Sigmoid colon (tissue), 7 donors: ENCODE measurements around the gene PER3. TPM values are rescaled to one million over a fixed set of nuclear protein-coding genes. Genes with fewer than 3 reads are reported as not detected.

Experiments
- DNase-seq: peaks from one replicate; pipeline ENCODE4 v3.0.0-alpha.2; 2019
- H3K27ac ChIP-seq, 4 donors: fragments of 200-600 bp; sonication (generic); one replicate each; pipeline ENCODE4 v1.5.1; 2016 to 2019; ENCODE audit warnings: mild to moderate bottlenecking in 1 of 4
- H3K27me3 ChIP-seq, 3 donors: fragments of 200-600 bp; sonication (generic); one replicate each; pipeline ENCODE4 v1.5.1; 2019; ENCODE audit warnings: mild to moderate bottlenecking in 1 of 3
- H3K36me3 ChIP-seq, 4 donors: fragments of 200-600 bp; sonication (generic); one replicate each; pipeline ENCODE4 v1.5.1; 2016 to 2019
- H3K4me1 ChIP-seq, 4 donors: fragments of 200-600 bp; sonication (generic); one replicate each; pipeline ENCODE4 v1.5.1; 2017 to 2019
- H3K4me3 ChIP-seq, 4 donors: fragments of 200-600 bp; sonication (generic); one replicate each; pipeline ENCODE4 v1.5.1; 2017 to 2019; ENCODE audit warnings: mild to moderate bottlenecking in 2 of 4, moderate library complexity in 1 of 4
- H3K9me3 ChIP-seq, 4 donors: fragments of 200-600 bp in 3 of 4; sonication (generic) in 3 of 4; one replicate each; pipeline versions ENCODE4 v1.5.1 to v1.6.1; 2013 to 2019
- EP300 ChIP-seq, 4 donors: sonication (generic); formaldehyde crosslinking; IDR thresholded peaks; one replicate each; pipeline ENCODE4 v1.6.1; 2017; ENCODE audit warnings: antibody characterized with exemption in 4 of 4
- POLR2A ChIP-seq, 2 donors: fragments of 450-650 bp; IDR thresholded peaks; one replicate each; pipeline ENCODE4 v1.6.1; 2016; ENCODE audit warnings: antibody characterized with exemption in 2 of 2, mild to moderate bottlenecking in 2 of 2, moderate library complexity in 2 of 2
- POLR2AphosphoS5 ChIP-seq, 4 donors: sonication (generic); formaldehyde crosslinking; IDR thresholded peaks; one replicate each; pipeline ENCODE4 v1.6.1; 2017; ENCODE audit warnings: antibody characterized with exemption in 4 of 4
- WGBS, 2 donors: extraction: QIAGEN DNeasy Blood & Tissue Kit; methylation state at CpG; one replicate each; pipeline ENCODE4 v1.1.7; 2013; 5-methylcytosine and 5-hydroxymethylcytosine counted together
- intact Hi-C: fragments of 100-400 bp; cut with DNase I; formaldehyde crosslinking; loops from one replicate; pipeline ENCODE4 v1.15.1; 2023
- polyA plus RNA-seq, 3 donors: library from polyadenylated mRNA; stranded (reverse); fragments of 200-250 nt; gene quantifications; one replicate each; pipeline ENCODE4 v1.2.3, GENCODE V29; 2013
- total RNA-seq, 4 donors: library from RNA; depleted of rRNA; stranded (reverse); fragments of >200 nt; gene quantifications; one replicate each; pipeline ENCODE4 v1.1.0, GENCODE V29; 2016
- TF ChIP-seq, protein P1 (sequence below), 4 experiments: fragments of 450-650 bp in 3 of 4; fragments of 200-600 bp in 1 of 4; IDR thresholded peaks; one replicate each; pipeline ENCODE4 v1.5.1; 2016 to 2019; ENCODE audit warnings: antibody characterized with exemption in 4 of 4, mild to moderate bottlenecking in 3 of 4, moderate library complexity in 2 of 4
- donor health status: healthy with polysubstance abuse.
- donor health status: Bipolar disorder and iron deficiency.
- donor health status: healthy.

The PER3 gene
- total RNA-seq: 10 to 100 TPM; 36.1 to 57.1 (median 44.9) TPM
- 1 to 10 TPM; 2.1 to 5.4 (median 5.3) TPM for polyA plus RNA-seq

DNA sequence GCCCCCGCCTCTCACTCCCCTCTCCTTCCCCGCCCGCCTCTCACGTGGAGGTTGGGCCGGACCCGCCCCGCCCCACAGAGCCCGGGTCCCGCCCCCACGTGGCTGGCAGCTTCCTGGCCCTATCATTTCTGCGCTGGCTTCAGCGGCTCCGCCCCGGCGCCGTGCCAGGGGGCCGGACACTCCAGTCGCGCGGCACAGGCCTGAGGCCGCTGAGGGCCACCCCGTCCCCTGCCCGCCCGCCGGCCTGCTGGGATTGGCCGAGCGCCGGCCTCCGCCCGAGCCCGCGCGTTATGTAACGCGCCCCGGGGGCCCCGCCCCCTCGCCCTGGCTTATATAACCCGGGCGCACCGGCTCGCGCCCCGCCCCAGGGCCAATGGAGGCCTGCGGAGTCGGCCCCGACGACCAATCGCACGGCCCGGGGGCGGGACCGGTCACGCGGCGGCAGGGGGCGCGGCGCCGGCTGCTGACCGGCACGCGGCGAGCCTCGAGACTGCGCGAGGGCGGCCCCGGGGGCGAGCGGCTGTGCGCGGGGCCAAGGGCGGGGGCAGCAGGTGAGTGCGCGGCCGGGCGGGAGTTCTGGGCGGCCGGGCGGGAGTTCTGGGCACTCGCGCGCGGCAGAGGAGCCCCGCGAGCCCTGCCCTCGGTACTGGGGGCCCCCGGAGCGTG is at the start of gene PER3:
PER3 (plus strand) TSS at position 466 of the 666 bp plus-strand sequence. CDS start 587 bp downstream, outside the sequence.
- WGBS, 2 donors: 2 to 3% methylated on average over 90 of the region's 90 CpGs
- peaks cover 0 to 55% (median 49%) of the 10 kb centered on the region in 4 donors for H3K4me1 ChIP-seq

GRCh38 chr1:7738044-7738443 is 46.0 kb upstream of the PER3 start:
- 92 to 93% methylated on average over 6 of the region's 6 CpGs for WGBS, 2 donors
- Histone ChIP-seq H3K27ac (no peak overlapping the region), H3K9me3 (no peaks in the 10 kb centered on the region), H3K4me1 (no peaks in the 10 kb centered on the region), H3K4me3 (no peak overlapping the region), H3K36me3 (peaks cover 0 to 20% (median 2%) of the 10 kb centered on the region in 4 donors), H3K27me3 (no peaks in the 10 kb centered on the region)
- intact Hi-C loops: no loop called here
- no peak for TF ChIP-seq EP300 (IDR thresholded peaks at IDR 0.05)
- no peak for TF ChIP-seq POLR2A (IDR thresholded peaks at IDR 0.05)
- no peak for TF ChIP-seq POLR2AphosphoS5 (IDR thresholded peaks at IDR 0.05)
- TF ChIP-seq, protein P1, sequence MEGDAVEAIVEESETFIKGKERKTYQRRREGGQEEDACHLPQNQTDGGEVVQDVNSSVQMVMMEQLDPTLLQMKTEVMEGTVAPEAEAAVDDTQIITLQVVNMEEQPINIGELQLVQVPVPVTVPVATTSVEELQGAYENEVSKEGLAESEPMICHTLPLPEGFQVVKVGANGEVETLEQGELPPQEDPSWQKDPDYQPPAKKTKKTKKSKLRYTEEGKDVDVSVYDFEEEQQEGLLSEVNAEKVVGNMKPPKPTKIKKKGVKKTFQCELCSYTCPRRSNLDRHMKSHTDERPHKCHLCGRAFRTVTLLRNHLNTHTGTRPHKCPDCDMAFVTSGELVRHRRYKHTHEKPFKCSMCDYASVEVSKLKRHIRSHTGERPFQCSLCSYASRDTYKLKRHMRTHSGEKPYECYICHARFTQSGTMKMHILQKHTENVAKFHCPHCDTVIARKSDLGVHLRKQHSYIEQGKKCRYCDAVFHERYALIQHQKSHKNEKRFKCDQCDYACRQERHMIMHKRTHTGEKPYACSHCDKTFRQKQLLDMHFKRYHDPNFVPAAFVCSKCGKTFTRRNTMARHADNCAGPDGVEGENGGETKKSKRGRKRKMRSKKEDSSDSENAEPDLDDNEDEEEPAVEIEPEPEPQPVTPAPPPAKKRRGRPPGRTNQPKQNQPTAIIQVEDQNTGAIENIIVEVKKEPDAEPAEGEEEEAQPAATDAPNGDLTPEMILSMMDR (IDR thresholded peaks at IDR 0.05): no peak
- DNase-seq: no peak

More for the DNA sequence above, at the start of gene PER3:
- Histone ChIP-seq H3K4me3 (peak within 1 kb of the TSS; percentile 57 to 91 (median 70)), H3K9me3 (no peaks in the 10 kb centered on the region), H3K27me3 (no peaks in the 10 kb centered on the region), H3K27ac (peak within 1 kb of the TSS; percentile 94 to 99 (median 96)), H3K36me3 (peaks cover 0 to 59% (median 7%) of the 10 kb centered on the region in 4 donors)
- TF ChIP-seq POLR2AphosphoS5 (IDR thresholded peaks at IDR 0.05) (peak in 3 of 4 donors; percentile 63 to 71 (median 70)), POLR2A (IDR thresholded peaks at IDR 0.05) (peak in 1 of 2 donors; percentile 18), EP300 (IDR thresholded peaks at IDR 0.05) (peak in 1 of 4 donors; percentile 53)
- TF ChIP-seq, protein P1 (IDR thresholded peaks at IDR 0.05): no peak
- intact Hi-C loops: loop anchor here (1.0 kb wide), 1 partner anchor 13 kb away; the partner anchor contains the start of gene VAMP3
- DNase-seq: peak; percentile 99

DNA sequence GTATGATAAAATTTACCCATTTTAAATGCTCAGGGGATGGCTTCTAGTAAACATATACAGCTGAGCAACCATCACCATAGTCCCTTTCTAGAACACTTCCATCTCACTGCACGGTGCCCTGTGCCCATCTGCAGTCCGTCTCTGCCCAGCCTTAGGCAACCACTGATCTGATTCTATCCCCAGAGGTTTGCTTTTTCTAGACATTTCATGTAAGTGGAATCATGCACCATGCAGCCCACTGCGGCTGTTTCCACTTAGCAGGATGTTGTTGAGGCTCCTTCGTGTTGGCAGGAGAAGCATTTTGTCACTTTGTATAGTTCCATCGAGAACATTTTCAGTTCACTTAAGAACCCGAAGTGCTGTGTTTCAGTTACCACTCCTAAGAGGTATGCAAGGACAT is 40.7 kb upstream of the PER3 start:
- 92 to 93% methylated on average over 6 of the region's 6 CpGs for WGBS, 2 donors
- H3K27me3 ChIP-seq: no peaks in the 10 kb centered on the region
- no peak overlapping the region for H3K4me3 ChIP-seq
- TF ChIP-seq, protein P1 (IDR thresholded peaks at IDR 0.05): no peak
- no peak for TF ChIP-seq POLR2A (IDR thresholded peaks at IDR 0.05)
- no peak overlapping the region for H3K27ac ChIP-seq
- peaks cover 0 to 11% (median 0%) of the 10 kb centered on the region in 4 donors for H3K36me3 ChIP-seq
- intact Hi-C loops: no loop called here
- no peaks in the 10 kb centered on the region for H3K9me3 ChIP-seq
- H3K4me1 ChIP-seq: no peaks in the 10 kb centered on the region
- no peak for DNase-seq

- intact Hi-C loops: no loop called here
- WGBS, 2 donors: 92 to 94% methylated on average over 9 of the region's 9 CpGs
- DNase-seq: no peak
Measured at GRCh38 chr1:7744882-7745281, 39.2 kb upstream of the PER3 start.

More at GRCh38 chr1:7744882-7745281, 39.2 kb upstream of the PER3 start:
- Histone ChIP-seq H3K4me1 (no peaks in the 10 kb centered on the region), H3K4me3 (no peak overlapping the region), H3K27me3 (no peaks in the 10 kb centered on the region), H3K36me3 (peaks cover 0 to 9% (median 0%) of the 10 kb centered on the region in 4 donors), H3K27ac (no peak overlapping the region), H3K9me3 (no peaks in the 10 kb centered on the region)
- TF ChIP-seq EP300 (IDR thresholded peaks at IDR 0.05) (no peak), POLR2A (IDR thresholded peaks at IDR 0.05) (no peak), POLR2AphosphoS5 (IDR thresholded peaks at IDR 0.05) (no peak)
- TF ChIP-seq, protein P1 (IDR thresholded peaks at IDR 0.05): no peak
